Measurements from ENCODE around the gene KRTAP5-5. TPM values are rescaled to one million over a fixed set of nuclear protein-coding genes. Genes with fewer than 3 reads are reported as not detected.
"Not testable (repeated sequence)": the region's sequence is repeated elsewhere in the genome, so short reads cannot be mapped to it uniquely, and the experiment has no call there.

Gene KRTAP5-5
- total RNA-seq, 4 donors from 2014 or later = not detected

GRCh38 chr11:1604181-1604580, 25.4 kb upstream of the KRTAP5-5 start:
- DNase-seq (ENCODE audit: extremely low spot score) = no peak
- H3K4me1 ChIP-seq = peaks cover 0 to 5% (median 0%) of the 10 kb centered on the region in 4 donors
- H3K27me3 ChIP-seq = peaks cover 0 to 53% (median 3%) of the 10 kb centered on the region in 4 donors
- intact Hi-C loops (cut with DNase I) = no loop called here
- WGBS = 93% methylated on average over 7 of the region's 11 CpGs
- H3K27ac ChIP-seq (replicated peaks in 1 of 4) = no peak overlapping the region
- TF ChIP-seq CTCF (IDR thresholded peaks at IDR 0.05) (no peak), POLR2AphosphoS5 (IDR thresholded peaks at IDR 0.05) (no peak), EP300 (IDR thresholded peaks at IDR 0.05) (no peak), POLR2A (IDR thresholded peaks at IDR 0.05; ENCODE audit: low read depth) (no peak)
- H3K9me3 ChIP-seq = no peaks in the 10 kb centered on the region
- H3K4me3 ChIP-seq = no peak overlapping the region
- no peaks in the 10 kb centered on the region for H3K36me3 ChIP-seq

- no peak for DNase-seq (ENCODE audit: extremely low spot score)
- Histone ChIP-seq H3K27me3 (peaks cover 0 to 59% (median 3%) of the 10 kb centered on the region in 4 donors), H3K4me1 (peaks cover 0 to 5% (median 0%) of the 10 kb centered on the region in 4 donors), H3K27ac (replicated peaks in 1 of 4) (no peak overlapping the region), H3K36me3 (no peaks in the 10 kb centered on the region), H3K9me3 (no peaks in the 10 kb centered on the region), H3K4me3 (no peak overlapping the region)
- no peak for TF ChIP-seq EP300 (IDR thresholded peaks at IDR 0.05)
- TF ChIP-seq POLR2AphosphoS5 (IDR thresholded peaks at IDR 0.05) = no peak
- no peak for TF ChIP-seq CTCF (IDR thresholded peaks at IDR 0.05)
- TF ChIP-seq POLR2A (IDR thresholded peaks at IDR 0.05; ENCODE audit: low read depth) = no peak
- WGBS = 84% methylated on average over 4 of the region's 7 CpGs
- intact Hi-C loops (cut with DNase I) = no loop called here
Observed at GRCh38 chr11:1604711-1605110, 24.9 kb upstream of the KRTAP5-5 start.

GRCh38 chr11:1605923-1606322, 23.7 kb upstream of the KRTAP5-5 start:
- H3K4me1 ChIP-seq; H3K36me3 ChIP-seq; H3K27ac ChIP-seq (replicated peaks in 1 of 4); H3K9me3 ChIP-seq; DNase-seq (ENCODE audit: extremely low spot score); intact Hi-C loops (cut with DNase I); H3K4me3 ChIP-seq: not testable (repeated sequence)
- 84% methylated on average over 13 of the region's 13 CpGs for WGBS
- peaks cover 0 to 67% (median 3%) of the 10 kb centered on the region in 4 donors for H3K27me3 ChIP-seq

GRCh38 chr11:1607156-1607845, 22.3 kb upstream of the KRTAP5-5 start:
- H3K9me3 ChIP-seq; H3K27ac ChIP-seq (replicated peaks in 1 of 4); DNase-seq (ENCODE audit: extremely low spot score); H3K4me1 ChIP-seq; H3K36me3 ChIP-seq; H3K4me3 ChIP-seq; intact Hi-C loops (cut with DNase I): not testable (repeated sequence)
- peaks cover 0 to 74% (median 3%) of the 10 kb centered on the region in 4 donors for H3K27me3 ChIP-seq
- 37% methylated on average over 17 of the region's 18 CpGs for WGBS

- WGBS = no CpG with 5 or more reads among the region's 5 CpGs
- H3K36me3 ChIP-seq; DNase-seq (ENCODE audit: extremely low spot score); H3K27ac ChIP-seq (replicated peaks in 1 of 4); H3K4me1 ChIP-seq; H3K9me3 ChIP-seq; H3K4me3 ChIP-seq; intact Hi-C loops (cut with DNase I): not testable (repeated sequence)
- H3K27me3 ChIP-seq = peaks cover 0 to 75% (median 3%) of the 10 kb centered on the region in 4 donors
Observed at GRCh38 chr11:1607901-1608300, 21.7 kb upstream of the KRTAP5-5 start.

GRCh38 chr11:1608363-1608762, 21.2 kb upstream of the KRTAP5-5 start, which contains the start of gene KRTAP5-3:
Gene KRTAP5-3, minus strand, starts transcription at chr11:1608463. Its CDS starts 78 bp downstream, at chr11:1608385.
- H3K36me3 ChIP-seq = no peaks in the 10 kb centered on the region
- H3K4me3 ChIP-seq = no peak within 1 kb of the TSS
- peaks cover 0 to 5% (median 0%) of the 10 kb centered on the region in 4 donors for H3K4me1 ChIP-seq
- no peak within 1 kb of the TSS for H3K27ac ChIP-seq (replicated peaks in 1 of 4)
- H3K9me3 ChIP-seq = no peaks in the 10 kb centered on the region
- TF ChIP-seq EP300 (IDR thresholded peaks at IDR 0.05) (no peak), POLR2AphosphoS5 (IDR thresholded peaks at IDR 0.05) (no peak), CTCF (IDR thresholded peaks at IDR 0.05) (no peak), POLR2A (IDR thresholded peaks at IDR 0.05; ENCODE audit: low read depth) (no peak)
- 65% methylated on average over 4 of the region's 4 CpGs for WGBS
- peaks cover 0 to 75% (median 3%) of the 10 kb centered on the region in 4 donors for H3K27me3 ChIP-seq
- DNase-seq (ENCODE audit: extremely low spot score) = no peak
- intact Hi-C loops (cut with DNase I) = no loop called here

Measured in esophagus muscularis mucosa (tissue), 4 donors.